Measurements from ENCODE around the gene CRB2. TPM values are rescaled to one million over a fixed set of nuclear protein-coding genes. Genes with fewer than 3 reads are reported as not detected.
A peak's percentile ranks its signal among the peaks of the same experiment; 100 is the strongest.

Gene CRB2
- total RNA-seq, 5 donors from 2014 or later (not counting 1 experiment from before 2014, with no cell fraction given) = 0.09 to 0.20 TPM; not detected in 3

DNA sequence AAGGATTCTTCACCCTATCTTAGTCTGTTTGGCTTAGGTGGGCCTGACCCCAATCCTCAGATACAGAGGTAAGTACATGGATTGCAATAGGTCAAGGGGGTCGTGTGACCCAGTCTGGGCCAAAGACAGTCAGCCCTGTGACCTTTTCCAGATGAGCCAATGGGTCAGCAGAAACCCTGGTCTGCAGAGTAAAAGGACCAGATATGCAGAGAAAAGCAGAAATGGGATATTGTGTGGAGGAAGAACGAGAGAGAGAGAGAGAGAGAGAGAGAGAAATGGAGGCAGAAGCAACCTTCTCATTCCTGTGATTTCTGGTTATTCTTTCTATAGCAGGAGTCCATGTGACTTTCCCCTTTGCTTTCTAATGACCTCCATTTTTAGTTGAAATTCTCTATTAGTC is 40.4 kb upstream of the CRB2 start:
- Histone ChIP-seq H3K27me3 (replicated peaks in 1 of 2; ENCODE audit: control insufficient read depth in 2 of 2, extremely low read depth in 1 of 2, insufficient read depth in 2 of 2, low read length in 1 of 2) (peaks cover 0 to 26% of the 10 kb centered on the region in 2 experiments), H3K4me1 (ENCODE audit: control insufficient read depth in 1 of 2, extremely low read depth in 1 of 2, insufficient read depth in 2 of 2, low read length in 2 of 2) (peaks cover 4 to 6% of the 10 kb centered on the region in 2 experiments), H3K4me3 (ENCODE audit: control insufficient read depth in 1 of 2, extremely low read depth in 1 of 2, low read length in 1 of 2) (no peak overlapping the region), H3K9me3 (no peaks in the 10 kb centered on the region), H3K36me3 (ENCODE audit: control insufficient read depth in 2 of 2, extremely low read depth in 1 of 2, insufficient read depth in 1 of 2, low read length in 1 of 2) (no peaks in the 10 kb centered on the region), H3K27ac (ENCODE audit: low read length) (no peak overlapping the region)
- H3K9me3 Mint-ChIP-seq = no peaks in the 10 kb centered on the region
- no peak overlapping the region for H3K27ac Mint-ChIP-seq
- H3K36me3 Mint-ChIP-seq = no peaks in the 10 kb centered on the region
- peaks cover 5 to 26% (median 14%) of the 10 kb centered on the region in 3 donors for H3K4me1 Mint-ChIP-seq
- H3K4me3 Mint-ChIP-seq = no peak overlapping the region
- WGBS (ENCODE audit: insufficient coverage) = 78% methylated on average over 1 of the region's 2 CpGs
- DNase-seq = no peak
- no peak for ATAC-seq (replicated peaks in 1 of 4)
- POLR2A ChIA-PET = no interaction called here
- H3K27me3 Mint-ChIP-seq = peaks cover 0 to 3% of the 10 kb centered on the region in 2 donors
- CTCF ChIA-PET = interaction anchor here in 1 of 2 donors (0.7 kb wide), 1 partner anchor 247 kb away, joined by 3 read pairs; no protein-coding TSS in a partner anchor

DNA sequence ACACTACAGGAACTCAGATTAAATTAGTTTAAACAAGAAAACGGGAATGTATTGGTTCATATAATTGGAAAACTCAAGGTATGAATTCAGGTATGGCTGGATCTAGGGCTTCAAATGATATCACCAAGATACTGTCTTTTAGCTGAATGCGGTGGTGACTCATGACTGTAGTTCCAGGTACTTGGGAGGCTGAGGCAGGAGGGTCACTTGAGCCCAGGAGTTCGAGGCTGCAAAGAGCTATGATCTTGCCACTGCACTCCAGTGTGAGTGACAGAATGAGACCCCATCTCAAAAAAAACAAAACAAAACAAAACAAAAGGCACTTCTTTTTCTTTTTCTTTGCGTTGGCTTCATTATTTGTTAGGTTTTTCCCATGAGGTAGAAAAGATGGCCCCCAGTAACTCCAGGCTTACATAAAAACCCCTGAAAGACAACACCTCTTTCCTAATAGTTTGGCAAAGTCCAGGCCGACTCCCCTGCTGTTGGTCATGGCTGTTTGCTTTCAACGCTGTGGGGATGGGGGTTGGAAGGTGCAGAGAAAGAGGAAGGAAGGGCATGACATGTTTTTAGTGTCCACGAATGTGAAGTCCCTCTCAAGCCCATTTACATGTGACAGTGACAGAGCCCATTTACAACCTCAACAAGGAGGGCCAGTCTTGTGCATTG is 39.8 kb upstream of the CRB2 start:
- H3K36me3 Mint-ChIP-seq = no peaks in the 10 kb centered on the region
- H3K4me3 Mint-ChIP-seq = no peak overlapping the region
- CTCF ChIA-PET = interaction anchor here in 1 of 2 donors (0.6 to 0.7 kb wide), 2 partner anchors 221 to 247 kb away, joined by 3 to 8 read pairs; no protein-coding TSS in a partner anchor
- POLR2A ChIA-PET = no interaction called here
- H3K36me3 ChIP-seq (ENCODE audit: control insufficient read depth in 2 of 2, extremely low read depth in 1 of 2, insufficient read depth in 1 of 2, low read length in 1 of 2) = no peaks in the 10 kb centered on the region
- no peak overlapping the region for H3K27ac Mint-ChIP-seq
- no peaks in the 10 kb centered on the region for H3K9me3 Mint-ChIP-seq
- no peak overlapping the region for H3K27ac ChIP-seq (ENCODE audit: low read length)
- DNase-seq = no peak
- H3K27me3 ChIP-seq (replicated peaks in 1 of 2; ENCODE audit: control insufficient read depth in 2 of 2, extremely low read depth in 1 of 2, insufficient read depth in 2 of 2, low read length in 1 of 2) = peaks cover 0 to 31% of the 10 kb centered on the region in 2 experiments
- ATAC-seq (replicated peaks in 1 of 4) = no peak
- H3K4me1 Mint-ChIP-seq = peaks cover 5 to 24% (median 17%) of the 10 kb centered on the region in 3 donors
- 100% methylated on average over 2 of the region's 7 CpGs for WGBS (ENCODE audit: insufficient coverage)
- no peaks in the 10 kb centered on the region for H3K9me3 ChIP-seq
- no peak overlapping the region for H3K4me3 ChIP-seq (ENCODE audit: control insufficient read depth in 1 of 2, extremely low read depth in 1 of 2, low read length in 1 of 2)
- peaks cover 4 to 11% of the 10 kb centered on the region in 2 experiments for H3K4me1 ChIP-seq (ENCODE audit: control insufficient read depth in 1 of 2, extremely low read depth in 1 of 2, insufficient read depth in 2 of 2, low read length in 2 of 2)
- H3K27me3 Mint-ChIP-seq = peaks cover 0 to 3% of the 10 kb centered on the region in 2 donors

DNA sequence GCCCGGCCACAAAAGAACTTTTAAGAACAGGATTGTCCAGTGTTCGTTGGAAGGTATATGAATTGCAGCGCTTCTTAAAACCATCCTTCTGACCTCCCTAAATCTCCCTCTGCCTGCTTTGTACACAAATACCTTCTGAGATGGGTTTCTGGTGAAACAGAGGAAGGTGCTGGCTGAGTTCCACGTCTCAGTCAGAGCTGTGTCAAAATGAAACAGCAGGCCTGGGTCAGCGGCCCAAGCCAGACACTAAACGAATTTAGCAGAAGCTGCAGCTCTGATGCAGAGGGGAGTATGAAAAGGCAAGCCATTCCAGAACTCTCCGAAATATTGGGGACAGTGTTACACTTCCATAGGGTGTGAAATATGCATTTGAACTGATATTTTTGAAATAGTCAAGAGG is 37.8 kb upstream of the CRB2 start:
- H3K4me3 Mint-ChIP-seq = no peak overlapping the region
- peaks cover 0 to 3% of the 10 kb centered on the region in 2 donors for H3K27me3 Mint-ChIP-seq
- ChIA-PET CTCF (no interaction called here), POLR2A (no interaction called here)
- DNase-seq = no peak
- Histone ChIP-seq H3K4me1 (ENCODE audit: control insufficient read depth in 1 of 2, extremely low read depth in 1 of 2, insufficient read depth in 2 of 2, low read length in 2 of 2) (peaks cover 12 to 27% of the 10 kb centered on the region in 2 experiments), H3K27ac (ENCODE audit: low read length) (no peak overlapping the region), H3K4me3 (ENCODE audit: control insufficient read depth in 1 of 2, extremely low read depth in 1 of 2, low read length in 1 of 2) (no peak overlapping the region), H3K9me3 (no peaks in the 10 kb centered on the region), H3K36me3 (ENCODE audit: control insufficient read depth in 2 of 2, extremely low read depth in 1 of 2, insufficient read depth in 1 of 2, low read length in 1 of 2) (no peaks in the 10 kb centered on the region), H3K27me3 (replicated peaks in 1 of 2; ENCODE audit: control insufficient read depth in 2 of 2, extremely low read depth in 1 of 2, insufficient read depth in 2 of 2, low read length in 1 of 2) (peaks cover 0 to 24% of the 10 kb centered on the region in 2 experiments)
- H3K36me3 Mint-ChIP-seq = no peaks in the 10 kb centered on the region
- H3K9me3 Mint-ChIP-seq = no peaks in the 10 kb centered on the region
- WGBS (ENCODE audit: insufficient coverage) = 36% methylated on average over 4 of the region's 7 CpGs
- ATAC-seq (replicated peaks in 1 of 4) = no peak
- peaks cover 23 to 30% (median 27%) of the 10 kb centered on the region in 3 donors for H3K4me1 Mint-ChIP-seq
- no peak overlapping the region for H3K27ac Mint-ChIP-seq

DNA sequence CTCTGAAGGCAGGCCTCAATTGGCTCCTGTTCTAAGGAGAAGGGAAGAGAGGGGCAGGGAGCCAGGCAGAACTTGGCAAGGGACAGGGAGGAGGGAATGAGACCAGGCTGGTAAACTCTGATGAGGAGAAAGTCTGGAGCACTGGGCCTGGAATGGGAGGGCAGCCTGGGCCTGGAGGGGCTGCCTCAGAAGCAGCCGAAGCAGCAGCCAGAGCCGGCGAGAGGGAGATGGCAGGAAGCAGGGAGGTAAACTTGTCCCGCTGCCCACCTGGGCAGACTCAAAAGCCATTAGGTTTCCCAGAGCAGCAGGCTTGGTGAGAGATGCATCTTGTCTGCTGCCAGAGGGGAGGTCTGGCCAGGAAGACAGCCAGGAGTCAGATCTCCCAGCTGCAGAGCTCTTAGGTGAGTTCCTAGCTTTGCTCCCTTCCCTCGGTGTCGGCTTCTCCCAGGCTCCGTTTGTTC is 37.0 kb upstream of the CRB2 start:
- ChIA-PET POLR2A (no interaction called here), CTCF (no interaction called here)

DNA sequence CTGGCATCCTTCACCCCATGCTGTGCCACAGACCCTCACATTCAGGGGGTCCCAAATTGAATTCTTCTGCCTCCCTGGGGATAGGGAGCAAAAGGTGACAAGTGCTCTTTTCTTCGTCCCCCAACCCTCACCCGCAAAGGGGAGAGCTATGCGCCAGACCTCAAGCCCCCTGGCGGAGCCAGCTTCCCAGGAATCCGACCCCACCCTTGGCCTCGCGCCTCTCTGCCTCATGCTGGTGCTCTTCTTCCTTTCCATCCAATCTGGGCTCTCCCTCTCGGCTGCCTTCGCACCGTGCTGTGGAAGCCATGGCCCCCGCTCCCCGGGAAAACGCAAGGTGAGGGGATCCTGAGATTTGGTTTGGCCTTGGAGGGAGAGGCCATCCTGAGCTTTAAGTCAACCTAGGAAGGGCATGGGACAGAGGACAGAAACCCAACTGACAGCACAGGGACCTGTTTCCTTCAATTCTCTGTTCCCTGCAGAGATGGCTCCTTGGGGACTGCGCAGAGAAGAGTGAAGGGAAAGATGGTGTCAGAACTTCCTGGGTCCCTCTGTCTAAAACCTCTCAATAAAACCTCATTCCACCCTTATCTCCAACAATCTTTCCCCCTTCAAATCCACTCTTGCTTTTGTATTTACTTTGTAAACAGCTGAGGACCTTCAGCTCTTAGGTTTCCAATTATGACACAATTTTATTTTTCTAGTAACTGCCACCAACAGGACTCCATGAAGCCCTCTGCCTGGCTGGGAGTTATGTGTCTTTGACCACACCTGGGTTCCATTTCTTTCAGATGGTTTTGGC is 36.3 kb upstream of the CRB2 start:
- no peak overlapping the region for H3K4me3 Mint-ChIP-seq
- Histone ChIP-seq H3K36me3 (ENCODE audit: control insufficient read depth in 2 of 2, extremely low read depth in 1 of 2, insufficient read depth in 1 of 2, low read length in 1 of 2) (no peaks in the 10 kb centered on the region), H3K27ac (ENCODE audit: low read length) (no peak overlapping the region), H3K9me3 (no peaks in the 10 kb centered on the region), H3K4me3 (ENCODE audit: control insufficient read depth in 1 of 2, extremely low read depth in 1 of 2, low read length in 1 of 2) (no peak overlapping the region), H3K4me1 (ENCODE audit: control insufficient read depth in 1 of 2, extremely low read depth in 1 of 2, insufficient read depth in 2 of 2, low read length in 2 of 2) (peaks cover 15 to 38% of the 10 kb centered on the region in 2 experiments), H3K27me3 (replicated peaks in 1 of 2; ENCODE audit: control insufficient read depth in 2 of 2, extremely low read depth in 1 of 2, insufficient read depth in 2 of 2, low read length in 1 of 2) (peaks cover 0 to 18% of the 10 kb centered on the region in 2 experiments)
- no peaks in the 10 kb centered on the region for H3K36me3 Mint-ChIP-seq
- peaks cover 29 to 37% (median 35%) of the 10 kb centered on the region in 3 donors for H3K4me1 Mint-ChIP-seq
- no peak for ATAC-seq (replicated peaks in 1 of 4)
- DNase-seq = no peak
- no peak overlapping the region for H3K27ac Mint-ChIP-seq
- ChIA-PET POLR2A (no interaction called here), CTCF (interaction anchor here in 1 of 2 donors (0.6 kb wide), 1 partner anchor 435 kb away, joined by 4 read pairs; no protein-coding TSS in a partner anchor)
- H3K9me3 Mint-ChIP-seq = no peaks in the 10 kb centered on the region
- WGBS (ENCODE audit: insufficient coverage) = 95% methylated on average over 7 of the region's 14 CpGs
- no peaks in the 10 kb centered on the region for H3K27me3 Mint-ChIP-seq

More for the DNA sequence above, 37.0 kb upstream of the CRB2 start:
- H3K36me3 ChIP-seq (ENCODE audit: control insufficient read depth in 2 of 2, extremely low read depth in 1 of 2, insufficient read depth in 1 of 2, low read length in 1 of 2) = no peaks in the 10 kb centered on the region
- DNase-seq = no peak
- Mint-ChIP-seq H3K36me3 (no peaks in the 10 kb centered on the region), H3K27me3 (peaks cover 0 to 3% of the 10 kb centered on the region in 2 donors), H3K9me3 (no peaks in the 10 kb centered on the region), H3K4me1 (peaks cover 26 to 34% (median 32%) of the 10 kb centered on the region in 3 donors), H3K27ac (no peak overlapping the region), H3K4me3 (no peak overlapping the region)
- no peak for ATAC-seq (replicated peaks in 1 of 4)
- H3K27me3 ChIP-seq (replicated peaks in 1 of 2; ENCODE audit: control insufficient read depth in 2 of 2, extremely low read depth in 1 of 2, insufficient read depth in 2 of 2, low read length in 1 of 2) = peaks cover 0 to 24% of the 10 kb centered on the region in 2 experiments
- H3K9me3 ChIP-seq = no peaks in the 10 kb centered on the region
- H3K27ac ChIP-seq (ENCODE audit: low read length) = no peak overlapping the region
- peaks cover 15 to 35% of the 10 kb centered on the region in 2 experiments for H3K4me1 ChIP-seq (ENCODE audit: control insufficient read depth in 1 of 2, extremely low read depth in 1 of 2, insufficient read depth in 2 of 2, low read length in 2 of 2)
- WGBS (ENCODE audit: insufficient coverage) = 95% methylated on average over 7 of the region's 7 CpGs
- no peak overlapping the region for H3K4me3 ChIP-seq (ENCODE audit: control insufficient read depth in 1 of 2, extremely low read depth in 1 of 2, low read length in 1 of 2)

DNA sequence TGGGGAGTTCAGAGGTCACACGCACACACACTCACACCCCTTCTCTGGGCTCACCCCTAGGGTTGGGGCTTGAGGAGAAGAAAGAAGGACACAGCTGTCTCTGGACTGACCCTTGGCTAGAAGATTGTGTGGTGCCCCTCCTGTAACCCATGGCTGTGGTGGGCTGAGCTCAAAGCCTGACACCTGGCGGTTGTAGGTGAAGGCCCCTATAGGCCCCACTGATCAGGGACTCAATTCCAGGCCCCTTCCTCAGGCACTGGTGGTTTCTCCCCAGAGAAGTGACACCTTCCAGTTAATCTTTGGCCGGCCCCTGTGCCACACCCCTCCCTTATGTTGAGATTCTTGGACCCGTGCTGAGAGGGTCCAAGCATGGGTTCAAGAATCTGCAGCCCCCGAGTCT is 35.2 kb upstream of the CRB2 start:
- ChIA-PET POLR2A (no interaction called here), CTCF (no interaction called here)
- peaks cover 29 to 44% (median 37%) of the 10 kb centered on the region in 3 donors for H3K4me1 Mint-ChIP-seq
- Histone ChIP-seq H3K36me3 (ENCODE audit: control insufficient read depth in 2 of 2, extremely low read depth in 1 of 2, insufficient read depth in 1 of 2, low read length in 1 of 2) (no peaks in the 10 kb centered on the region), H3K4me3 (ENCODE audit: control insufficient read depth in 1 of 2, extremely low read depth in 1 of 2, low read length in 1 of 2) (no peak overlapping the region), H3K27ac (ENCODE audit: low read length) (no peak overlapping the region), H3K9me3 (no peaks in the 10 kb centered on the region), H3K27me3 (replicated peaks in 1 of 2; ENCODE audit: control insufficient read depth in 2 of 2, extremely low read depth in 1 of 2, insufficient read depth in 2 of 2, low read length in 1 of 2) (peaks cover 0 to 16% of the 10 kb centered on the region in 2 experiments), H3K4me1 (ENCODE audit: control insufficient read depth in 1 of 2, extremely low read depth in 1 of 2, insufficient read depth in 2 of 2, low read length in 2 of 2) (peaks cover 15 to 38% of the 10 kb centered on the region in 2 experiments)
- H3K27me3 Mint-ChIP-seq = no peaks in the 10 kb centered on the region
- WGBS (ENCODE audit: insufficient coverage) = 94% methylated on average over 4 of the region's 5 CpGs
- no peak overlapping the region for H3K4me3 Mint-ChIP-seq
- H3K9me3 Mint-ChIP-seq = no peaks in the 10 kb centered on the region
- DNase-seq (no peak), ATAC-seq (replicated peaks in 1 of 4) (no peak)
- peak overlapping the region; percentile 29 to 44 for H3K27ac Mint-ChIP-seq
- H3K36me3 Mint-ChIP-seq = no peaks in the 10 kb centered on the region

Measured in T-cell (primary cell).